NCI-H526 (cell line): Measurements from ENCODE around the gene ENOX2.
A peak's percentile ranks its signal among the peaks of the same experiment; 100 is the strongest.
"Not testable (repeated sequence)": the region's sequence is repeated elsewhere in the genome, so short reads cannot be mapped to it uniquely, and the experiment has no call there.

Source experiments
- DNase-seq, 2 experiments: peaks; one replicate each; lab custom pipeline; 2025; lab: John Stamatoyannopoulos, UW

The ENOX2 gene

DNA sequence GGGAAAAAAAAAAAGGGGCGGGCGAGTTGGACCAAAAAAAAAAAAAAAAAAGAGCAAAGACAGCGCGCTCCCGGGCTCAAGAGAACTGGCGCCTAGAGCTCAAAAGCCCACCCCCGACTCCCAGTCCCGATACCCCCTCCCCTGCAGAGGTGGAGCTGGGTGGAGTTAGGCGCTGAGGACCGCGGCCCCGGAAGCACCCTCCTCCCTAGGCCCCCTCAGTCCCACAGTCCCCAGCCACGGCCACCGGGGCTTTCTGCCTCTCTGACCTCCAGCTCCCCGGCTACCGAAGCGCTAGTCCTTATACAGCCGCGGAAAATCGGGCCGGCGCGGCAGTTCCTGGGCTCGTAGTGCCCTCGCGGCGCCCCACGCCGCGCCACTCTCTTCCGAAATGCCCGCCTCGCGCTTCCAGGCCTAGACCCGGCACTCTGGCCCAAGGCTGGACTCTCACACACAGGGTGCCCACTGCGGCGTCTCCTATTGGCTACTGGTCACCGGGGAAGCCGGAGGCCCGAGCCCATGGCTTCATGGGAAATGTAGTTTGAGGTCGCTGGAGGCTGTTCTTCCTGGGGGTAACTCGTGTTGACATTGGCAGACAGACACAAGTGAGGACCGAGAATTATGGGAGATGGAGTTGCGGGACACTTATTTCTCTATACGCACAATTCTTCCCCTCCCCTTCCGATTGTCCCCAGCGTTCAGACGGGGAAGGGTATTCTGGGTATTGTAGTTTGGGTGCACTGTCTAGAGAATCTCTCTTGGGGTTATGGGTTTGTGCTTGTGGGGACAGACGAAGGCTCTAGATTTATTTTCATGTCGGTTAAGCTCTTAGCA is at the start of gene ENOX2:
ENOX2 (minus strand) TSS at position 427 of the 831 bp plus-strand sequence. CDS start 199,993 bp downstream, outside the sequence.
- DNase-seq: peak; percentile 97 to 98

DNA sequence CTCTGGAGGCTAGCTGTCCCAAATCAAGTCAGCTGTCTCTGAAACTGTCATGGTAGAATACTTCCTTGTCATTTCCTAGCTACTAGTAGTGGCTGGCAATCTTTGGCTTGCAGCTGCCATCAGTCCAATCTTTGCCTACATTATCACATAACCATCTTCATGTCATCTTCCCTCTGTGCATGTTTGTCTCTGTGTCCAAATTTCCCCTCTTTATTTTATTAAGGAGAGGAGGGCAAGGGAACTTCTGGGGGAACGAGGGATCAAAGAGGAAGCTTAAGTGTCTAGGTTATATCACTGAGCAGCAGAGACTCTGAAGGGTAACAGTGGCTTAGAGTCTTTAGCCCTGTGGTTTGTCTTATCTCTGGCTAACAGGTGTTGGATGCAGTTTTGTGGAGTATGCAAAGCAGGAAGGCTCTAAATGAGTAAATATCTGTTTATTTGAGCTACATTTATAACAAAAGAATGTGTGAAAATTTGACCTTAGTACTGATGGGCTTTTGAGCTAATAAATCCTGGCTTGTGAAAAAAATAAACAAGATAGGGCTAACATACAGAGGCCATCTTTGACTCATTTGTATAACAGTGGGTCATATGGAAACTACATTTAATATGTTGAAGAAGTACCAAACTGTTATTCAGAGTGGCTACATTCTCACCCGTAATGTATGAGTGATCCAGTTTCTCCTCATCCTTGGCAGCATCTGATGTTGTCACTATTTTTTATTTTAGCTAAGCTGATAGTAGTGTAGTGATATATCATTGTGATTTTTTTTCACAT is 49.4 kb upstream of the ENOX2 start:
- DNase-seq: no peak

GRCh38 chrX:130944230-130944629 is 41.2 kb upstream of the ENOX2 start:
- no peak for DNase-seq

DNA sequence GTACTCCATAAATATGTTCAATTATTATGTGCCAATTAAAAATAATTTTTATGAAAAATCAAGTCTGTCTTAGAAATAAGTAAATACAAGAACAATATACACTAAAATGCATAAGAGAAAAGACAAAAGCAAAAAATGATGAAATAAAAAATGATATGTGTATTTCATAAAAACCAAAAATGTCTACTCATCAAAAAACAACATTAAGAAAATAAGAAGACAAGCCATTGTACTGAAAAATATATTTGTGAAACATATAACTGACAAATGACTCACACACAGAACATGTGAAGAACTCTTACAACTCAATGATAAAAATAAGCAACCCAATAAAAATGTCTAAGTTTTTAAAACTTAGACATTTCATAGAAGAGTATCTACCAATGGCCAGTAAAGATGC is 34.1 kb upstream of the ENOX2 start:
- no peak for DNase-seq

GRCh38 chrX:130933358-130933757 is 30.3 kb upstream of the ENOX2 start:
- DNase-seq: no peak

- not testable (repeated sequence) for DNase-seq
Measured at GRCh38 chrX:130920405-130920804, 17.4 kb upstream of the ENOX2 start.

- DNase-seq: not testable (repeated sequence)
Measured at GRCh38 chrX:130919676-130920075, 16.7 kb upstream of the ENOX2 start.

- DNase-seq: not testable (repeated sequence)
Measured at GRCh38 chrX:130918498-130918897, 15.5 kb upstream of the ENOX2 start.

- DNase-seq: peak; percentile 6 to 58
Measured at GRCh38 chrX:130916636-130917422, 13.8 kb upstream of the ENOX2 start.

- DNase-seq: no peak
Measured at GRCh38 chrX:130915302-130915701, 12.3 kb upstream of the ENOX2 start.

GRCh38 chrX:130909469-130910136 is 6.6 kb upstream of the ENOX2 start:
- no peak for DNase-seq

GRCh38 chrX:130906776-130907175 is 3.8 kb upstream of the ENOX2 start:
- no peak for DNase-seq

- no peak for DNase-seq
Measured at GRCh38 chrX:130902446-130902782, 595 bp downstream of the ENOX2 start.

DNA sequence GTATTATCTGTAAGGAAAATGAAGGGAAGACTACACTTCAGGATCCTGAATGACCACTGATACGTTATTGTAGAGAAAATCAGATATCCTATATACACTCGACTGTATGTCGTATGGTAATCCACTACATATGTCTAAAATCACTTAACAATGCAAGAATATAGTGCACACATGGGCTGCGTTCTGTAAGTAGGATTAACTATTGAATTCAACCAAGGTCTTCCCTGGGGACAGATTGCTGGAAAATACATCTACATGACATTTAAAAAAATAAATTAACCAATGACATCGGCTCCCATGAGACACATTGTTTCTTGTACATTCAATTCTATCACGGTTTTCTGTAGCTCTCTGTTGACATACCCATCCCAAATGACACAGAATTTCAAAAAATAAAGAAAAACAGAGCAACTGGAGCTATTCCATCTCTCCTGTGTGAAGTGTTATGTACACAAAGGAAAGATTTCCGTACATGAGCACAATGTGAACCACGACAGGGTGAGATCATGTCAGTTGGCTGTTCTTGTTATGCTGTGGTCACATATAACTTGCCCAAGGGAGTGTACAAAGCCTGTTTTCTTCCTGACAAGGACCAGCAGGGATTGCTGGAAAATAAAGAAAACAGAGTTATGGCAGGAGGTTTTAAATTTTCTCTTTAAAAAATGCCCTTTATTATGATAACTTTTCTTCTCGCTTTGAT is 6.1 kb downstream of the ENOX2 start:
- DNase-seq: no peak

DNA sequence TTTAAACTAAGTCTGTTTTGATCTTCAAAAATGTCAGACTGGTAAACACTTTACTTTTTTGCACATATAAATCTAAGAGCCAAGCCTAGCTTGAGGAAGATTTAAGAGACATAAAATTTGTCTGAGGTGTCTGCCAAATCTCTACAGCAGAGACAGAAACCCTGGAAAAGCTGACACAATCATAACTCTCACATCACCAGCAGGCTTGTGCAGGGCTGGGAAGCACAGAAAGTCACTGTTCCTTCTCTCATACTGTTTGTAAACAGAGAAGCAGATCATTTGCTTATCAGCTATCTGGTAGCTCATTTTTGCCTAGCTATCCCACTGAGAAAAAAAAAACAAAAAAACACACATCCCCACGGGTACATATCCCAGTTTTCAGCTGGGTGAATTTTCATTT is 7.0 kb downstream of the ENOX2 start:
- DNase-seq: peak; percentile 53 to 73

- DNase-seq: no peak
Measured at GRCh38 chrX:130895299-130895698, 7.7 kb downstream of the ENOX2 start.

DNA sequence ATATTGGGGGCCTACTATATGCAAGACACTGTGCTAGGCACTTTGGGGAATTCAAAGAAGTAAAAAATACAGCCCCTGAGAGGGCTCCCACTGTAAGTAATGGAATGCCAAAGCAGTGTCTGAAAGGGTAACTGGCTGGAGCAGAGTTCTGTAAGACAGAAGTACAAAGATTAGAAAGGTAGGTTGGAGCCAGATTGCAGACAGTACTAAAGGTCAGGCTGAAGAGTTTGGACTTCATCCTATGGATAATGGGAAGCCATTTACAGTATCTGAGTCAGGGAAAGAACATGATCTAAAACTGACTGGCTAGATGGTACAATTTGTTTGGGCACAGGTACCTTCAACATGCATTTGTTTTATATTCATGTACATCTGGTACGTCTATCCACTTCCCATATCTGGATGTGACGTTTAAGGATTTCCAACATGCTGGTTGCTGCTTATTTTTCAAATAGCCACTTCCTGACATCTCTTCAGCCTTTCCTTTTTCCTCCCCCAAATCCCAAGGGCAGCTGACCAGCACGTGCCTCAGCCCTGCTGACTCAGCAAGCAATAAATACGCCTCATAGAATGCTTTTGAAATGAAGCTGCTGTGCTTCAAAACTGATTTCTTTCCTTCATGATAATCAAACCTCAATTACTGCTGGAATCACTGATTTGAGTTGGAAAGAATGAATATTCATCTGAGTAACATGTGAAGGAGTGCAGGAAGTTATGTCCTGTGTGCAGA is 9.5 kb downstream of the ENOX2 start:
- DNase-seq: no peak

- no peak for DNase-seq
Measured at GRCh38 chrX:130887376-130887775, 15.6 kb downstream of the ENOX2 start.

GRCh38 chrX:130885996-130886395 is 17.0 kb downstream of the ENOX2 start:
- peak; percentile 10 to 19 for DNase-seq

DNA sequence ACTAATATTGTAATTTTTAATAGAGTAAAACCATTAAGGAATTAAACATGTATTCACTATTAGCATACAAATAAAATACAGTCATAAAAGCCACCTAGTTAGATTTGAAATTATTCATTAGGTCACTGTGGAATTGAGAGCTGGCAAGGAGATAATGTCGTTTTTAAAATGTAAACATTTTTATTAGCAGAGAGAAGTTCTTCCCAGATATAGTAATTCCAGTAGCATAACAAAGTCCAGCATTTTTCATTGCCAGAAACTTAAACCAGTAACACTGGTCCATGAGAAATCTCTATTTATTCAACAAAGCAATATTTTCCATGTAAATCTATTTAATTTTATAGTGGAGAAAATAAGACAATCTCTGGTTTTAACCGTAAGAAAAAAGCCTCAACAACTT is 17.5 kb downstream of the ENOX2 start:
- no peak for DNase-seq

- DNase-seq: no peak
Measured at GRCh38 chrX:130884627-130885026, 18.4 kb downstream of the ENOX2 start.
